Coronary artery (tissue), 2 donors: ENCODE results near the gene RABGGTA.

ENCODE experiments used
- DNase-seq: peaks from one replicate; pipeline ENCODE4 v3.0.0-alpha.2; 2017; ENCODE audit warnings: low spot score
- H3K27ac ChIP-seq, 2 donors: fragments of 200-600 bp; sonication (generic); one replicate each; pipeline ENCODE4 v1.5.1; 2016 to 2019
- H3K4me3 ChIP-seq: fragments of 200-600 bp; sonication (generic); 2 replicates; pipeline ENCODE4 v1.5.1; 2016; ENCODE audit warnings: mild to moderate bottlenecking, moderate library complexity
- CTCF ChIP-seq: fragments of 200-600 bp; sonication (generic); IDR thresholded peaks from one replicate; pipeline ENCODE4 v1.5.1; 2019; ENCODE audit warnings: antibody characterized with exemption

RABGGTA gene

DNA sequence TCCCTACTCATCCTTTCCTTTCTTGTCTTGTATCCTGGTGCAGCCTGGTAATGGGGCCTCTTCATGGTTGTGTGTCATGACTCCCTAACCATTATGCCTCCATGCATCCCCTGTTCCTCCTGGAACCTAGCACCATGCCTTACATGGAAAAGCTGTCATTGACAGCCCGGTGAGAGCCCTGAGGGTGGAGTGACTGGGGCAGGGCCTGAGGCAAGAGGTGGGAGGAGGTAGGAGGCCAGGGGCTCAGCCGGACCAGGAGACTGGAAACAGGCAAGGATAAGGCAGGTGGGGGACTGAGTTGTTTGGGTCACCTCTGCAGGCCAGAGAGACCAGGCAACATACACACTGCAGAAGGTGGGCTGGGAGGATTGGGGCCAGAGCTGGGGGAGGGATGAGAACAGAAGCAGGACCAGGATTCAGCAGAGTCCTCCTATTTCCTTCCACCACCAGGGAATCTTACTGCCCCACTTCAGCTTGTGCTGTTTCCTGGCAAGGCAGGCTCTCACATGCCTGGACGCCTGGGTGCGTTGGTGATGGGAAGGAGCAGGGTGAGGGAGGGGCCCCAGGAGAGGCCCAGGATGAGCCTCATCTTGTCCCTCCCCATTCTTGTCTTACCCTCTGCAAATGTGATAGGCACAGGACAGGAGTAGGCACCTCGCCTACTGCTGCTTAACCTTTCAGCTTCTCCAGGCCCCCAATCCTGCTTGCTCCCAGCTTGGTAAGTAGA lies 38.3 kb upstream of the RABGGTA start, which contains the start of gene LTB4R2:
TSS of gene LTB4R2 (plus strand) at position 603 of the 727 bp plus-strand sequence. CDS start 525 bp downstream, outside the sequence.
- TF ChIP-seq CTCF, result no peak
- Histone ChIP-seq H3K27ac (peak within 1 kb of the TSS; percentile 25 to 88), H3K4me3 (peak within 1 kb of the TSS; percentile 84)
- no peak for DNase-seq

GRCh38 chr14:24308342-24309124 lies 37.1 kb upstream of the RABGGTA start:
- TF ChIP-seq CTCF, result no peak
- Histone ChIP-seq H3K27ac (no peak overlapping the region), H3K4me3 (no peak overlapping the region)
- no peak for DNase-seq

DNA sequence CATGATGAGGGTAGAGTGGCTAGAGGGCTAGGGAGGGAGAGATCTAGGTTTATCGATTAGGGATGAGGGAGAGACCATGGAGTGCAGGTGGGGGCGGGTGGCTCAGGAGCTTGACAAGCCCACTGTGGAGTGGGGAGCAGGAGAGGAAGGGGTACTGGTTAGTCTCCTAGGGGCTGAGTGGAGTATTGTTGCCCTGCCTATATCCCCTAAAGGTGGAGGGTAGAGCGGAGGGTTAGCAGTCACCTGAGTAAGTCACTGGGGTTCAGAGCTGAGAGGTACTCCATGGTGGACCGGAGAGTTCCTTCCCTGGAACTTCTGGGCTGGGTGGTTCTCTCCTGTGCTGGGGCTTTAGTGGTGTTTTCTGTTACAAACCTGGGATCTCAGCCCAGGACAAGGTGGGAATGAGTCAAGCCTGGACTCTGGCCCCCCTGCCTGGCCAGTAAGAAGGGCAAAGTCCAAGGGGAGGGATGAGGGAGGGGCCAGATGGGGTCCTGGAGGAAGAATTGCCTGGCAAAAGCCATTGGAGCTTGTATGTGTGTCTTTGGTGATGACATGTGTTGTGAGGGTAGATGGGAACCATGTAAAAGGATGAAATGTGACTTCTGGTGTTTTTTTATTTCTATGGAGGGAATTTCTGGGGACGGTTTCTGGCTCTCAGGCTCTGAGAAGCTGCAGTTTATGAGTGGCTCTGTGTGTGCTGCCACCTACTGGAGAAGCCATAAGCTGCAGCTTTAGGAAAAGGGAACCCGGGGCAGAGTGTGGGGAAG lies 36.4 kb upstream of the RABGGTA start, which contains the start of gene CIDEB:
TSS of gene CIDEB (minus strand) at position 403 of the 767 bp plus-strand sequence. CDS start at position 284, 119 bp downstream.
- TF ChIP-seq CTCF, result peak; percentile 84
- no peak for DNase-seq
- Histone ChIP-seq H3K27ac (no peak within 1 kb of the TSS), H3K4me3 (no peak within 1 kb of the TSS)

DNA sequence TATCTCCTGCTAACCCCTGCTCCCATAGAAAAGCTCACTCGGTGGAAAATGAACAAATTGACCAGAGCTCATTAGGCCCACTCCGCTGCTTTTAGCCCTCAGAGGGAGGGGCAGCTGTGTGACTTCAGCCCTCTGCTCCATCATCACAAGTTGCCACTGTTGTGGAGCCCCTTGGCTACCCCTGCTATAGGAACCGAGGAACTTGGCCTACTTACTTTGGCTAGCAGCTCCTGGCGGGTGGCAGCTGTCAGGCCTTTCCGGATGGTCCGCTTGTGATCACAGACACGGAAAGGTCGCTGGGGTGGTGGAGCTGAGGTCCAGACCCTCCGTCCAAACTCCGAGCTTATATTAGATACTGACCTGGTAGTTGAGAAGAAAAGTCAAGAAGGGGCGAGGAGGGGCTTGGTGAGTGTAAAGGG lies 35.8 kb upstream of the RABGGTA start:
- no peak for DNase-seq
- H3K4me3 ChIP-seq, result no peak overlapping the region
- no peak overlapping the region for H3K27ac ChIP-seq
- no peak for TF ChIP-seq CTCF

DNA sequence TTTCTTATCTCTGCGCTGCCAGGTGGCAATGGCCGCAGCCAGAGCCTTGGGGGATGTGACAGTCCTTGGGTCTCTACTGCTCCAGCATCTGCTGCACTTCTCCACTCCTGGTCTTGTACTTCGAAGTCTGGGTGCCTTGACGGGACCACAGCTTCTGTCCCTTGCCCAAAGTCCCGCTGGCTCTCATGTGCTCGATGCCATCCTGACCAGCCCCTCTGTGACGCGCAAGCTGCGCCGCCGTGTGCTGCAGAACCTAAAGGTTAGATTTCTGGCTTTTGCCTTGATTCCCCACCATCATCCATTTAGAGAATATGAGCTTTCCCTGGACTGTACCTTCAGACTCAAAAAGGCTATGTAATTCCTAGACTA lies 32.6 kb upstream of the RABGGTA start:
- H3K4me3 ChIP-seq, result no peak overlapping the region
- H3K27ac ChIP-seq, result no peak overlapping the region
- DNase-seq, result no peak
- TF ChIP-seq CTCF, result no peak

DNA sequence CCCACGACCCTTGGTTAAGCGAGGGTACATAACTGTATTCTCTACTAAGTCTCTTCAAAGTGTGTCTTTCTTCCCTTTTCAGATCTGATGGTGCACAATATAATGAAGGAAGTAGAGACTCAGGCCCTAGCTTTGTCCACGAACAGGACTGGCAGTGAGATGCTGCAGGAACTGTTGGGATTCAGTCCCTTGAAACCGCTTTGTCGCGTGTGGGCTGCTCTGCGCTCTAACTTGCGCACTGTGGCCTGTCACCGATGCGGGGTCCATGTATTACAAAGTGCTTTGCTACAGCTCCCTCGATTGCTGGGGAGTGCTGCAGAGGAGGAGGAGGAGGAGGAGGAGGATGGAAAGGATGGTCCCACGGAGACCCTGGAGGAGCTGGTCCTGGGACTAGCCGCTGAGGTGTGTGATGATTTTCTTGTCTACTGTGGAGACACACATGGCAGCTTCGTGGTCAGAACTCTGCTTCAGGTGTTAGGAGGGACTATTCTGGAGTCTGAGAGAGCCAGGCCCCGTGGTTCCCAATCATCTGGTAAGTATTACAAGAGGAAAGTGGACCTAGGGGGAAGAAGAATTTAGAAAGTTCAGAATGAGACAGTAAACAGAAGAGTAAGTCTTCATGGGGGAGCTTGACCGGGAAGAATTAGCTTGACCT lies 29.1 kb upstream of the RABGGTA start:
- Histone ChIP-seq H3K27ac (peak overlapping the region; percentile 81 to 92), H3K4me3 (peak overlapping the region; percentile 94)
- no peak for TF ChIP-seq CTCF
- no peak for DNase-seq
